WTC11 (cell line): ENCODE results near the gene FBXO31. TPM values are rescaled to one million over a fixed set of nuclear protein-coding genes. Genes with fewer than 3 reads are reported as not detected.

ENCODE experiments used
- ATAC-seq: fragments of 200-7000 bp; cut with Tn5 transposase; 2 replicates; pipeline ENCODE4 v1.10.0; 2021; ENCODE audit warnings: mild to moderate bottlenecking, moderate library complexity
- CTCF ChIA-PET: fragments of 300-600 bp; sonication (Branson Sonifier 250); formaldehyde crosslinking; loops from one replicate; lab custom pipeline; 2021; ENCODE audit warnings: antibody characterized with exemption; lab: Charles Lee
- POLR2A ChIA-PET: fragments of 350-600 bp; sonication (Branson Sonifier 250); formaldehyde crosslinking; loops from one replicate; lab custom pipeline; 2021; ENCODE audit warnings: antibody characterized with exemption; lab: Charles Lee
- DNase-seq: peaks from one replicate; pipeline ENCODE4 v3.0.0; 2021; ENCODE audit warnings: low spot score
- H3K27ac Mint-ChIP-seq: 2 replicates; pipeline ENCODE4 v1.8.0; 2021; ENCODE audit warnings: mixed read lengths
- H3K27me3 Mint-ChIP-seq: 2 replicates; pipeline ENCODE4 v1.8.0; 2021; ENCODE audit warnings: low read depth, mild to moderate bottlenecking, moderate library complexity, mixed read lengths
- H3K36me3 Mint-ChIP-seq: 2 replicates; pipeline ENCODE4 v1.8.0; 2021; ENCODE audit warnings: mixed read lengths
- H3K4me1 Mint-ChIP-seq: 2 replicates; pipeline ENCODE4 v1.8.0; 2022; ENCODE audit warnings: mixed read lengths
- H3K4me3 Mint-ChIP-seq: 2 replicates; pipeline ENCODE4 v1.8.0; 2021; ENCODE audit warnings: mild to moderate bottlenecking, moderate library complexity, mixed read lengths
- H3K9me3 Mint-ChIP-seq: 2 replicates; pipeline ENCODE4 v1.8.0; 2021; ENCODE audit warnings: mixed read lengths
- CREM ChIP-seq: sonication (generic); formaldehyde crosslinking; IDR thresholded peaks from 2 replicates; pipeline ENCODE4 v1.8.1; 2022; ENCODE audit warnings: mild to moderate bottlenecking, missing genetic modification reagents, moderate library complexity
- FOXP1 ChIP-seq: sonication (generic); formaldehyde crosslinking; IDR thresholded peaks from 2 replicates; pipeline ENCODE4 v1.8.0; 2022; ENCODE audit warnings: missing genetic modification reagents, mild to moderate bottlenecking, moderate library complexity, borderline replicate concordance
- GRHL2 ChIP-seq: fragments of 250-450 bp; sonication (Bioruptor Pico); IDR thresholded peaks from 2 replicates; pipeline ENCODE4 v1.8.0; 2022; ENCODE audit warnings: mild to moderate bottlenecking, moderate library complexity; ENCODE audit not compliant: insufficient replicate concordance, severe bottlenecking
- MXD4 ChIP-seq: fragments of 250-450 bp; sonication (Bioruptor Pico); IDR thresholded peaks from 2 replicates; pipeline ENCODE4 v1.8.0; 2021; ENCODE audit warnings: mild to moderate bottlenecking, moderate library complexity, borderline replicate concordance
- NFATC4 ChIP-seq: fragments of 250-450 bp; sonication (Bioruptor Pico); IDR thresholded peaks from 2 replicates; pipeline ENCODE4 v1.9.0; 2021; ENCODE audit warnings: mild to moderate bottlenecking
- NR3C1 ChIP-seq: sonication (generic); formaldehyde crosslinking; conservative IDR thresholded peaks from 2 replicates; pipeline ENCODE4 v1.8.1; 2023; ENCODE audit warnings: low read depth, mild to moderate bottlenecking, missing genetic modification reagents
- PRRX2 ChIP-seq: fragments of 250-450 bp; sonication (Bioruptor Pico); IDR thresholded peaks from 2 replicates; pipeline ENCODE4 v1.8.0; 2021; ENCODE audit warnings: mild to moderate bottlenecking
- RORB ChIP-seq: fragments of 250-450 bp; sonication (Bioruptor Pico); IDR thresholded peaks from 2 replicates; pipeline ENCODE4 v1.9.0; 2021; ENCODE audit warnings: mild to moderate bottlenecking
- SP1 ChIP-seq: sonication (generic); formaldehyde crosslinking; conservative IDR thresholded peaks from 2 replicates; pipeline ENCODE4 v1.8.1; 2022; ENCODE audit warnings: missing genetic modification reagents
- TCF7 ChIP-seq: sonication (generic); formaldehyde crosslinking; IDR thresholded peaks from 2 replicates; pipeline ENCODE4 v1.8.0; 2022; ENCODE audit warnings: mild to moderate bottlenecking, low read depth, missing genetic modification reagents, moderate library complexity
- TEAD4 ChIP-seq: sonication (generic); formaldehyde crosslinking; IDR thresholded peaks from 2 replicates; pipeline ENCODE4 v1.8.0; 2022; ENCODE audit warnings: mild to moderate bottlenecking, missing genetic modification reagents
- ZNF232 ChIP-seq: sonication (generic); formaldehyde crosslinking; IDR thresholded peaks from 2 replicates; pipeline ENCODE4 v1.8.0; 2022; ENCODE audit warnings: mild to moderate bottlenecking, missing genetic modification reagents
- ZNF671 ChIP-seq: fragments of 250-450 bp; sonication (Bioruptor Pico); IDR thresholded peaks from 2 replicates; pipeline ENCODE4 v1.8.0; 2021; ENCODE audit warnings: mild to moderate bottlenecking
- total RNA-seq: library from RNA; stranded (reverse); gene quantifications from 3 replicates; pipeline ENCODE4 v1.2.3, GENCODE V29; 2021
- TF ChIP-seq, protein P1 (sequence below): sonication (generic); formaldehyde crosslinking; IDR thresholded peaks from 2 replicates; pipeline ENCODE4 v1.8.1; 2023; ENCODE audit warnings: mild to moderate bottlenecking, missing genetic modification reagents, borderline replicate concordance
- TF ChIP-seq, protein P2 (sequence below): sonication (generic); formaldehyde crosslinking; IDR thresholded peaks from 2 replicates; pipeline ENCODE4 v1.8.1; 2022; ENCODE audit warnings: low read depth, missing genetic modification reagents, borderline replicate concordance
- TF ChIP-seq, protein P3 (sequence below): sonication (generic); formaldehyde crosslinking; IDR thresholded peaks from 2 replicates; pipeline ENCODE4 v1.8.0; 2023; ENCODE audit warnings: mild to moderate bottlenecking, missing genetic modification reagents
- TF ChIP-seq, protein P4 (sequence below): fragments of 250-450 bp; sonication (Bioruptor Pico); IDR thresholded peaks from 2 replicates; pipeline ENCODE4 v1.9.0; 2021; ENCODE audit warnings: mild to moderate bottlenecking
- TF ChIP-seq, protein P5 (sequence below): sonication (generic); formaldehyde crosslinking; IDR thresholded peaks from 2 replicates; pipeline ENCODE4 v1.8.1; 2022; ENCODE audit warnings: mild to moderate bottlenecking, missing genetic modification reagents, moderate library complexity, borderline replicate concordance
- TF ChIP-seq, protein P6 (sequence below): sonication (generic); formaldehyde crosslinking; IDR thresholded peaks from 2 replicates; pipeline ENCODE4 v1.8.0; 2022; ENCODE audit warnings: mild to moderate bottlenecking, missing genetic modification reagents
- TF ChIP-seq, protein P7 (sequence below): sonication (generic); formaldehyde crosslinking; IDR thresholded peaks from 2 replicates; pipeline ENCODE4 v1.8.1; 2023; ENCODE audit warnings: mild to moderate bottlenecking, missing genetic modification reagents
- TF ChIP-seq, protein P8 (sequence below): sonication (generic); formaldehyde crosslinking; IDR thresholded peaks from 2 replicates; pipeline ENCODE4 v1.8.0; 2022; ENCODE audit warnings: mild to moderate bottlenecking, missing genetic modification reagents

Gene FBXO31
- total RNA-seq, 1 experiment from 2014 or later, result 22.6 TPM

DNA sequence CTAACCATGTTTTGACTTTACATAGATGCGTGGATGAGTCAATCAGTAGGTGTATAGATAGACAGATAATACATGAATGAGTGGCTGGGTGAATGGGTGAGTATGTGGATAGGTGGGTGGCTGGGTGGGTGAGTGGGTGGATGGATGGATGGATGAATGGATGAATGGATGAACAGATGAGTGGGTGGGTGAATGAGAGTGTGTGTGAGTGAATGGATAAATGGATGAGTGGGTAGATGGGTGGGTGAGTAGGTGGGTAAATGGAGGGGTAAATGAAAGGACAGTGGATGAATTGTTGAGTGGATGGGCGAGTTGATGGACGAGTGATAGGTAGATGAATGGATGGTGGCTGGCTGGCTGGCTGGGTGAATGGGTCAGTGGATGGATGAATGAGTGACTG is 89.6 kb downstream of the FBXO31 start:
- ATAC-seq (no peak), DNase-seq (no peak)
- H3K4me3 Mint-ChIP-seq, result no peak overlapping the region
- peaks cover 16% of the 10 kb centered on the region for H3K9me3 Mint-ChIP-seq
- ChIA-PET CTCF (no interaction called here), POLR2A (no interaction called here)
- H3K4me1 Mint-ChIP-seq, result no peaks in the 10 kb centered on the region
- no peak overlapping the region for H3K27ac Mint-ChIP-seq
- H3K36me3 Mint-ChIP-seq, result peaks cover 16% of the 10 kb centered on the region
- no peak for TF ChIP-seq TEAD4 (CRISPR knock-in tag)
- TF ChIP-seq, protein P1, sequence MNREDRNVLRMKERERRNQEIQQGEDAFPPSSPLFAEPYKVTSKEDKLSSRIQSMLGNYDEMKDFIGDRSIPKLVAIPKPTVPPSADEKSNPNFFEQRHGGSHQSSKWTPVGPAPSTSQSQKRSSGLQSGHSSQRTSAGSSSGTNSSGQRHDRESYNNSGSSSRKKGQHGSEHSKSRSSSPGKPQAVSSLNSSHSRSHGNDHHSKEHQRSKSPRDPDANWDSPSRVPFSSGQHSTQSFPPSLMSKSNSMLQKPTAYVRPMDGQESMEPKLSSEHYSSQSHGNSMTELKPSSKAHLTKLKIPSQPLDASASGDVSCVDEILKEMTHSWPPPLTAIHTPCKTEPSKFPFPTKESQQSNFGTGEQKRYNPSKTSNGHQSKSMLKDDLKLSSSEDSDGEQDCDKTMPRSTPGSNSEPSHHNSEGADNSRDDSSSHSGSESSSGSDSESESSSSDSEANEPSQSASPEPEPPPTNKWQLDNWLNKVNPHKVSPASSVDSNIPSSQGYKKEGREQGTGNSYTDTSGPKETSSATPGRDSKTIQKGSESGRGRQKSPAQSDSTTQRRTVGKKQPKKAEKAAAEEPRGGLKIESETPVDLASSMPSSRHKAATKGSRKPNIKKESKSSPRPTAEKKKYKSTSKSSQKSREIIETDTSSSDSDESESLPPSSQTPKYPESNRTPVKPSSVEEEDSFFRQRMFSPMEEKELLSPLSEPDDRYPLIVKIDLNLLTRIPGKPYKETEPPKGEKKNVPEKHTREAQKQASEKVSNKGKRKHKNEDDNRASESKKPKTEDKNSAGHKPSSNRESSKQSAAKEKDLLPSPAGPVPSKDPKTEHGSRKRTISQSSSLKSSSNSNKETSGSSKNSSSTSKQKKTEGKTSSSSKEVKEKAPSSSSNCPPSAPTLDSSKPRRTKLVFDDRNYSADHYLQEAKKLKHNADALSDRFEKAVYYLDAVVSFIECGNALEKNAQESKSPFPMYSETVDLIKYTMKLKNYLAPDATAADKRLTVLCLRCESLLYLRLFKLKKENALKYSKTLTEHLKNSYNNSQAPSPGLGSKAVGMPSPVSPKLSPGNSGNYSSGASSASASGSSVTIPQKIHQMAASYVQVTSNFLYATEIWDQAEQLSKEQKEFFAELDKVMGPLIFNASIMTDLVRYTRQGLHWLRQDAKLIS, result no peak
- TF ChIP-seq, protein P2, sequence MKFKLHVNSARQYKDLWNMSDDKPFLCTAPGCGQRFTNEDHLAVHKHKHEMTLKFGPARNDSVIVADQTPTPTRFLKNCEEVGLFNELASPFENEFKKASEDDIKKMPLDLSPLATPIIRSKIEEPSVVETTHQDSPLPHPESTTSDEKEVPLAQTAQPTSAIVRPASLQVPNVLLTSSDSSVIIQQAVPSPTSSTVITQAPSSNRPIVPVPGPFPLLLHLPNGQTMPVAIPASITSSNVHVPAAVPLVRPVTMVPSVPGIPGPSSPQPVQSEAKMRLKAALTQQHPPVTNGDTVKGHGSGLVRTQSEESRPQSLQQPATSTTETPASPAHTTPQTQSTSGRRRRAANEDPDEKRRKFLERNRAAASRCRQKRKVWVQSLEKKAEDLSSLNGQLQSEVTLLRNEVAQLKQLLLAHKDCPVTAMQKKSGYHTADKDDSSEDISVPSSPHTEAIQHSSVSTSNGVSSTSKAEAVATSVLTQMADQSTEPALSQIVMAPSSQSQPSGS, result no peak
- TF ChIP-seq, protein P3, sequence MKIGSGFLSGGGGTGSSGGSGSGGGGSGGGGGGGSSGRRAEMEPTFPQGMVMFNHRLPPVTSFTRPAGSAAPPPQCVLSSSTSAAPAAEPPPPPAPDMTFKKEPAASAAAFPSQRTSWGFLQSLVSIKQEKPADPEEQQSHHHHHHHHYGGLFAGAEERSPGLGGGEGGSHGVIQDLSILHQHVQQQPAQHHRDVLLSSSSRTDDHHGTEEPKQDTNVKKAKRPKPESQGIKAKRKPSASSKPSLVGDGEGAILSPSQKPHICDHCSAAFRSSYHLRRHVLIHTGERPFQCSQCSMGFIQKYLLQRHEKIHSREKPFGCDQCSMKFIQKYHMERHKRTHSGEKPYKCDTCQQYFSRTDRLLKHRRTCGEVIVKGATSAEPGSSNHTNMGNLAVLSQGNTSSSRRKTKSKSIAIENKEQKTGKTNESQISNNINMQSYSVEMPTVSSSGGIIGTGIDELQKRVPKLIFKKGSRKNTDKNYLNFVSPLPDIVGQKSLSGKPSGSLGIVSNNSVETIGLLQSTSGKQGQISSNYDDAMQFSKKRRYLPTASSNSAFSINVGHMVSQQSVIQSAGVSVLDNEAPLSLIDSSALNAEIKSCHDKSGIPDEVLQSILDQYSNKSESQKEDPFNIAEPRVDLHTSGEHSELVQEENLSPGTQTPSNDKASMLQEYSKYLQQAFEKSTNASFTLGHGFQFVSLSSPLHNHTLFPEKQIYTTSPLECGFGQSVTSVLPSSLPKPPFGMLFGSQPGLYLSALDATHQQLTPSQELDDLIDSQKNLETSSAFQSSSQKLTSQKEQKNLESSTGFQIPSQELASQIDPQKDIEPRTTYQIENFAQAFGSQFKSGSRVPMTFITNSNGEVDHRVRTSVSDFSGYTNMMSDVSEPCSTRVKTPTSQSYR (CRISPR knock-in tag), result no peak
- TF ChIP-seq GRHL2 (CRISPR knock-in tag), result no peak
- TF ChIP-seq, protein P4, sequence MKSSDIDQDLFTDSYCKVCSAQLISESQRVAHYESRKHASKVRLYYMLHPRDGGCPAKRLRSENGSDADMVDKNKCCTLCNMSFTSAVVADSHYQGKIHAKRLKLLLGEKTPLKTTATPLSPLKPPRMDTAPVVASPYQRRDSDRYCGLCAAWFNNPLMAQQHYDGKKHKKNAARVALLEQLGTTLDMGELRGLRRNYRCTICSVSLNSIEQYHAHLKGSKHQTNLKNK (CRISPR knock-in tag), result no peak
- TF ChIP-seq RORB (CRISPR knock-in tag), result no peak
- TF ChIP-seq ZNF671, result no peak
- TF ChIP-seq, protein P5, sequence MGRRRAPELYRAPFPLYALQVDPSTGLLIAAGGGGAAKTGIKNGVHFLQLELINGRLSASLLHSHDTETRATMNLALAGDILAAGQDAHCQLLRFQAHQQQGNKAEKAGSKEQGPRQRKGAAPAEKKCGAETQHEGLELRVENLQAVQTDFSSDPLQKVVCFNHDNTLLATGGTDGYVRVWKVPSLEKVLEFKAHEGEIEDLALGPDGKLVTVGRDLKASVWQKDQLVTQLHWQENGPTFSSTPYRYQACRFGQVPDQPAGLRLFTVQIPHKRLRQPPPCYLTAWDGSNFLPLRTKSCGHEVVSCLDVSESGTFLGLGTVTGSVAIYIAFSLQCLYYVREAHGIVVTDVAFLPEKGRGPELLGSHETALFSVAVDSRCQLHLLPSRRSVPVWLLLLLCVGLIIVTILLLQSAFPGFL, result no peak
- no peak for TF ChIP-seq FOXP1
- no peak for TF ChIP-seq NR3C1 (CRISPR knock-in tag)
- TF ChIP-seq, protein P6, sequence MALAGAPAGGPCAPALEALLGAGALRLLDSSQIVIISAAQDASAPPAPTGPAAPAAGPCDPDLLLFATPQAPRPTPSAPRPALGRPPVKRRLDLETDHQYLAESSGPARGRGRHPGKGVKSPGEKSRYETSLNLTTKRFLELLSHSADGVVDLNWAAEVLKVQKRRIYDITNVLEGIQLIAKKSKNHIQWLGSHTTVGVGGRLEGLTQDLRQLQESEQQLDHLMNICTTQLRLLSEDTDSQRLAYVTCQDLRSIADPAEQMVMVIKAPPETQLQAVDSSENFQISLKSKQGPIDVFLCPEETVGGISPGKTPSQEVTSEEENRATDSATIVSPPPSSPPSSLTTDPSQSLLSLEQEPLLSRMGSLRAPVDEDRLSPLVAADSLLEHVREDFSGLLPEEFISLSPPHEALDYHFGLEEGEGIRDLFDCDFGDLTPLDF (CRISPR knock-in tag), result no peak
- peaks cover 2% of the 10 kb centered on the region; the same call in 1 of the 2 replicates for H3K27me3 Mint-ChIP-seq

DNA sequence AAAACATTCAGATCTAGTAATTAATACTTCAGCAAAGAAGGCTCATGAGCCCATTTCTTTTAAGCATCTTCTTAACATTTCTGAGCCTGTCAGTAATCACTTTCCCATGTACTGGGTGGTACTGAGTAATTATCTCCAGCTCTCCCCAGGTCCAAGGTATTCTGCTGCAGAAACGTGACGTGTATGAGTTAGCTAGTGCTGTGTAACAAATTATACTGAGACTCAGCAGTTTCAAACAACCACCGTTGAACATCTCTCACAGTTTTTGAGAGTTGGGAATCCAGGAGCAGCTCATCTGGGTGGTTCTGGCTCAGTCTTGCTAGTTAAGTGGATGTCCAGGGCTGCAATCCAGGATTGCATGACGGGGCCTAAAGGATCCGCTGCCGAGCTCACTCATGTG is 91.6 kb downstream of the FBXO31 start:
- POLR2A ChIA-PET, result no interaction called here
- TF ChIP-seq TCF7 (no peak), ZNF232 (CRISPR knock-in tag) (no peak), SP1 (CRISPR knock-in tag) (no peak), CREM (CRISPR knock-in tag) (no peak), PRRX2 (CRISPR knock-in tag) (no peak), MXD4 (CRISPR knock-in tag) (no peak), NFATC4 (no peak)
- TF ChIP-seq, protein P7, sequence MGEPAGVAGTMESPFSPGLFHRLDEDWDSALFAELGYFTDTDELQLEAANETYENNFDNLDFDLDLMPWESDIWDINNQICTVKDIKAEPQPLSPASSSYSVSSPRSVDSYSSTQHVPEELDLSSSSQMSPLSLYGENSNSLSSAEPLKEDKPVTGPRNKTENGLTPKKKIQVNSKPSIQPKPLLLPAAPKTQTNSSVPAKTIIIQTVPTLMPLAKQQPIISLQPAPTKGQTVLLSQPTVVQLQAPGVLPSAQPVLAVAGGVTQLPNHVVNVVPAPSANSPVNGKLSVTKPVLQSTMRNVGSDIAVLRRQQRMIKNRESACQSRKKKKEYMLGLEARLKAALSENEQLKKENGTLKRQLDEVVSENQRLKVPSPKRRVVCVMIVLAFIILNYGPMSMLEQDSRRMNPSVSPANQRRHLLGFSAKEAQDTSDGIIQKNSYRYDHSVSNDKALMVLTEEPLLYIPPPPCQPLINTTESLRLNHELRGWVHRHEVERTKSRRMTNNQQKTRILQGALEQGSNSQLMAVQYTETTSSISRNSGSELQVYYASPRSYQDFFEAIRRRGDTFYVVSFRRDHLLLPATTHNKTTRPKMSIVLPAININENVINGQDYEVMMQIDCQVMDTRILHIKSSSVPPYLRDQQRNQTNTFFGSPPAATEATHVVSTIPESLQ (CRISPR knock-in tag), result no peak
- TF ChIP-seq, protein P8, sequence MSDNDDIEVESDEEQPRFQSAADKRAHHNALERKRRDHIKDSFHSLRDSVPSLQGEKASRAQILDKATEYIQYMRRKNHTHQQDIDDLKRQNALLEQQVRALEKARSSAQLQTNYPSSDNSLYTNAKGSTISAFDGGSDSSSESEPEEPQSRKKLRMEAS (CRISPR knock-in tag), result no peak
- DNase-seq (no peak), ATAC-seq (no peak)
- no peak overlapping the region for H3K27ac Mint-ChIP-seq
- H3K4me1 Mint-ChIP-seq, result no peaks in the 10 kb centered on the region
- peaks cover 19% of the 10 kb centered on the region for H3K36me3 Mint-ChIP-seq
- peaks cover 2% of the 10 kb centered on the region; the same call in 1 of the 2 replicates for H3K27me3 Mint-ChIP-seq
- CTCF ChIA-PET, result interaction anchor here (3.3 kb wide), 1 partner anchor 13 kb away, joined by 13 read pairs; no protein-coding TSS in a partner anchor
- H3K9me3 Mint-ChIP-seq, result peaks cover 27% of the 10 kb centered on the region
- H3K4me3 Mint-ChIP-seq, result no peak overlapping the region
